Fibroblast of skin of abdomen (primary cell): ENCODE results near the gene CFDP1.
A peak's percentile ranks its signal among the peaks of the same experiment; 100 is the strongest.

Experiments
- DNase-seq: peaks from one replicate; pipeline ENCODE4 v3.0.0-alpha.2; 2013

Gene CFDP1

DNA sequence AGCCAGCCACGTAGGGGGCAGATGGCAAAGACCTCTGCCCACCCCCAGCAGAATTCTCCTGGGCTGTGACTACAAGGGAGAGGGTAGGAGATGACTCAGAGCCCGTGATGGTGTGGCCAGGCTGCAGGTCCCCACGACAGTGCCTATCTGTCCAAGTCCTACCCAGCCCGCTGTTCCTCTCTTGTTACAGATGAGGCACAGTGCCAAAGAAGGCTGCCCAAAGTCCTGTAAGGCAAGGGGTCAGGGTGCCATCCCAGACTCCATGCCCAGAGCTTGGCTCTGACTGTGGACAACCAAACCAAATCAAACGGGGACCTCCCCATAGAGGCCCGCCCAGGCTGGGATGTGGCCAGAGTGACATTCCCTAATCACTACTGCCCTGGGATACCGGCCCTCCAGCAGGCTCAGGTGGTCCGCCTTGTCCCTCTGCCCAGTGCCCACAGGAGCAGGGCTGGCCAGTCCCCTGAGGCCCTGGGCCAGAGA is 169.3 kb downstream of the CFDP1 start:
- DNase-seq = no peak

GRCh38 chr16:75263291-75263962 is 169.9 kb downstream of the CFDP1 start:
- no peak for DNase-seq

DNA sequence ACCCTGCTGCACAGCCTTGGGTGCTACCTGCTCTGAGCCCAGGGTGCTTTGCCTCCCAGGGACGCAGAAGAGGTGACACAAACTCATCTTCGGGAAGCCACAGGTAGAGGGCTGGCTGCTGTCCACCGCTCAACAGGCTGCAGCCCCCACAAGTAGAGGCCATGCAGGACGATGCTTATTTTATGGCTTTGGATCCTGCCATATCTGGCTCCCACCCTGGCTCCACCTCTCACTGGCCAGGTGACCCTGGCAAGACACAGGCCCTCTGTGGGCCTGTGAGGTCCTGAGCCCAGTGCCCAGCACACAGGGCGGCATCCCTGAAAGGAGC is 170.5 kb downstream of the CFDP1 start:
- DNase-seq = no peak

GRCh38 chr16:75262104-75262799 is 171.1 kb downstream of the CFDP1 start:
- no peak for DNase-seq

DNA sequence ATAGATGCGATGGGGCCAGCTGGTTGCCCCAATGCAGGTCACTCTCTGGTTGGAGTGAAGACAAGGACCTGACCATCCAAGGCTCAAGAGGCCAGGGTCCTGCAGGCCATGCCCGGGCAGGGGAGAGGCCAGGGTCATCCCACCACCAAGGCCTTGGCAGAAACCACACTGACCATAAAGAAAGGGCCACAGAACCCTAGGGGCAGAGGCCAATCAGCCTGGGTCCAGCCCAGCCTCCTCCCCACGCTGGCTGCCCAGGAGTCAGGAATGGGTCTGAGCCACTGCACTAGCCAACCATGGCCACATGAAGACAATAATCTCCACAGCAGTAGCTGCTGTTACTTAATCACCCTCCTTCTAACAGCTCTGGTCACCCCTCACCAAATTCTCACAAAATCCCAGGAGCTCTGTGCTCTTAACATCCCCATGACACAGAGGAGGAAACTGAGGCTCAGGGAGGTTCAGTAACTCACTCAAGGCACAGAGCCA is 171.7 kb downstream of the CFDP1 start:
- no peak for DNase-seq

DNA sequence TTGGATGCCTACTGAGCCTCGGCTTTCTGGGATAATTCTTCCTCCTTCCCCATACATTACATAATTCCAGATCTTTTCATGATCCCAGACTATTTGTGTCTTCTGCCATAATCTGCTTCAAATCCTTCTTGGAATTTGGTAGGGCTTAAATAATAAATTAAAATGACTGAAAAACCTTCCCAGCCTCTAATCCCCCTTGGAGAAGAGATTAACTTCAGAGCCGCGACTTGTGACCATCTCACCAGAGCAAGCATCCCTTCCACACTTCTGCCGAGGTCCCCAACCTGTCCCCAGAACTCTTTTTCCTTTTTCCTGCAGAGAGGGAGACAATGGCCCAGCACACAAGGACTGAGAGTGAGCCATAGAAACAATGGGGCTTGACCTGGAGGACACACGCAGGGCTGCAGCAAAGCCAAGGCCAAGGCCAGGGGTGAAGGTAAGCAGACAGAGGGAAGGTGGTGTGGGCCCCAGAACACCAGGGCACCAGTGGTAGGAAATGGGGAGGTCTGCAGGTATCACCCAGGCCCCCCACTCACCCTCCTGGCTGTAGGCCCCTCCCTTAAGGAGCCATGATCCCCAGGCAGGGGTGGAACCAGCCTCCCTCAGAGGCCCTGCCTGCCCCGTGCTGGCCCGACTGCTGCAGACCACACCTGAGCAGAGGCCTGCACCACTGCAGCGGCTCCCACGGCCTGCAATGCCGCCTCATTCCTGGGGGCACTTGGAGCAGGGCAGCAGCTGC is 172.3 kb downstream of the CFDP1 start:
- no peak for DNase-seq

GRCh38 chr16:75258807-75259141 is 174.5 kb downstream of the CFDP1 start:
- DNase-seq = no peak

- DNase-seq = no peak
These were observed 175.2 kb downstream of the CFDP1 start for GRCh38 chr16:75257886-75258806.

GRCh38 chr16:75256696-75257343 is 176.5 kb downstream of the CFDP1 start:
- peak; percentile 32 for DNase-seq

DNA sequence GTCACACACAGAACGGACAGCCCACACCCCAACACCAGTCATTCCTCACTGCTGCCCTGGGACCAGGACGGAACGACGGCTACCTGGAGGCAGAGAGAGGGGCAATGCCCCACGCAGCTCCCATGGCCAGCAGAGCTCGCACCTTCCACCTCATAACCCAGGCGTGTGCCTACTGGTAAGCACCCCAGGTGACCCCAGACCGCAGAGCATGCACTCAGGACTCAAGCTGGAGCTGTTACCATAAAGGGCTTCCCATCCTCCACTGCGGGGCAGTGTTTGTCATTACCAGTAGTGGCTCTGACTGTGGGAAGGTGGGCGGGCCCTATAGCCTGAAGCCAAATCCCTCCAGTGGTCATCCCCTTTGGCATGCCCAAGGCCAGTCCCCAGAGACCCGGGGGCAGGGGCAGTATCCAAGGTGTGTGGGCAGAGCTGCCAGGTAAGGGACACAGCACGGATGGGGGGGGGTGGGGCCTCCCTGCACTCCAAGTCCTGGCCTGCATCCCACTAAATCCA is 177.2 kb downstream of the CFDP1 start:
- DNase-seq = no peak

- DNase-seq = peak; percentile 68
These were observed 178.9 kb downstream of the CFDP1 start for GRCh38 chr16:75254359-75254837.

DNA sequence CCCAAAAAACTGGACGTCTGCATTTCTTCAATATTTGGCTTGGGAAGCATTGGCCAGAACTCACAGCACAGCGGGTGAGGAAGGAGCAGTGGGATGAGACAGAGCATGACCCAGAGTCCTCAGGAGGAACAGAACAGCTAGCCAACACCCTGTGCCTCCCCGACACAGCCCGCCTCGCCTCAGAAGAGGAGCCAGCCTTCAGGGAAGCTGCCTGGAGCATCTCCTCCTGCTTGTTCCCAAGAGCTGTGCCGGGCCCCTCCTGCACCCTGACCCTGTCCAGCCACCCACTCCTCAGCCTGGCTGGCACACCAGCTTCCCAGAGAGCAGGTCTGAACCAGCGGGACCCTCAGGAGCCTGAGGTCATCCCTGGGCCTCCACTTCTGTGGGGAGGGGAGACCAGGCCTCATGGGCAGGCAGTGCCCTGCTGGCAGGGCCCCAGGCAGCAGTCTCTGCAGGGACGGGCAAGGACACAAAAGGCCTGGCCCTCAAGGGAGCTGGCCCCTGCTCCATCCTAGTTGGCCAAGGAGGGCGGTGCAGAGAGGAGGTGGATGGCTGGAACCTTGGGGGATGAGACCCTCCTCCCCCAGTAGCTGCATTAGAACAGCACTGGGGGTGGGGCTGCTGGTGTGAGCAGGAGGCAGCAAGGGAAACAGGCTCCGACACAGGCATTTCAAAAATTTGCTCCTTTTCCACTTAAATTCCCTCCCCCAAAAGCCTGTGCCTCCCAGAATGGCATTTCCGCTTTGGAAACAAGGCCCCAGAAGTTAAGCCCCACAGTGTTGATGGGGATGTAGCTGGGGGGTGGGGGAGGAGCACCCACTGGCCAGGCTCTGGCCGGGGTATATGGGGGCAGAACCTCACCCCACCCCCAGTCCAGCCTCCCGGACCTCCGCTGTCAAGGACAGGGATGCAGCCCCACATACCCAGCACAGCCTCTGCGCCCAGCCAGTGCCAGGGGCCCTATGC is 180.1 kb downstream of the CFDP1 start:
- DNase-seq = peak; percentile 94

DNA sequence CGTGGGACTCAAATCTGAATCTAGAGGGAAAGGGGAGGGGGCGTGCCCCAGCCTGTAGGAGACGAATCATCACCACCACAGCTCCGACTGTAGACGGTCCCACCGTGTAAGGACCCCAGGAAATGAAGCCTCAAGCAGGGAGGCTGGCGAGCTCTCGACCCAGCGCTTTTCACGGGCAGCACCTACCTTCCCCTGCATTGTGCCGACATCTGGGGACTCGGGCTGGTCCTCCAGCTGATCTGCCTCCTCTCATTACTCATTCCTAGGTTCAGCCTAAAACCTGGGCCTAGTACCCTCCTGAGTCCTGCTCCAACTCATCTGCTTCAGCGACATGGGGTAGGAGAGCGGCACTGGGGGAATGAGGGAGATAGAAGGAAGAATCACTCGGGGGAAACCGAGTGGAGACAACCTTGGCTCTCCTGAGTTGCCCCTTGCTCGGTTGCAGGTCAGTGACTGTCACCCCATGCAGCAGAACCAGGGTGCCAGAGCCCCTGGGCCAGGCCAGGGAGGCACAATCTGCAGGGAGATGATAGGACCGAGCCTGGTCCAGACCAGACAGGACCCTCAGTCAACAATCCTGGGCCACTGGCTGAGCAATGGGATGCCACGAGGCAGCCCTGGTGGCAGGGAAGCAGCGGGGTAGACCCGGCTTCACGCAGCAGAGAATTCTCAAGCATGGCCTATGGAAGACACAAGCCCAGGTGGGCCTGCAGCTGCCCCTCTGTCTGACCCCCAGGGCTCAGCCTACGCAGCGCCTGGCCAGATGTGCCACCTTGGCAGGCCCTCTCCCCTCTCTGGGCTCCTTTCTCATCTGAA is 181.0 kb downstream of the CFDP1 start:
- no peak for DNase-seq

DNA sequence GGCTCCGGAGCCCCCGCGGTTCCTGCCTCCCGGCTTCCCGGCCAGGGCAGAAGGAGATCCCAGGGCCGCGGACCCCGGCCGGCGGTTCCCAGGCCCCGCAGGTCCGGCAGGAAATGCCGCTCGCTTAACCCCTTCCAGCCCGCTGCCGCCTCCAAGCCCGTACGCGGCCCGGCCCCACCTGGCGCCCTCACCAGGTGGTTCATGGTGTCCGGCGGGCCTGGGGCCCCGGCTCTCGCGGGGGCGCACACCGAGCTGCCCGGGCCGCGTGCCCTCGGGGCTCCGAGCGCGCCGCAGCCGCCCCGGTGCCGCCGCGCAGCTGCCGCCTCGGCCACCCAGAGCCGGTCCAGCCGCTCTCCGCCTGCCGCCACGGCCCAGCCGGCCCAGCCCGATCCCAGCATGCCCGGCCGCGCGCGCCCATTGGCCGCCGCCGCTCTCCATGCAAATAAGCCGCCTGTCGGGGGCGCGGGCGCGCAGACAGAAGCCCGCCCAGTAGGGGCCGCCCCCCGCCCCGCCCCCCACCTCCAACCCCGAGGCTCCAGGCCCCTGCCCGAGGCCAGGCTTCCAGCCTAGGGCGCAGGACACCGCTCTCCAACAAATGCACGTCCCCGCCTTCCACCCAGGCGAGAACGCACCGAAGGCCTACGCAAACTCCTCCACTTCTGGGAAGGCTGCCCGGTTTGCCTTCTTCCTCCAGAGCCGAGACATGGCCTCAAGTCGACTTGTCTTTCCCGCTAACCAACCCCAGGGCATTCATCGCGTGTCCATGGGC is 181.8 kb downstream of the CFDP1 start, which contains the start of gene BCAR1:
Gene BCAR1, minus strand, starts transcription at position 345 of the 769 bp plus-strand sequence. Its CDS starts 142 bp downstream, at position 203.
- peak; percentile 91 for DNase-seq

DNA sequence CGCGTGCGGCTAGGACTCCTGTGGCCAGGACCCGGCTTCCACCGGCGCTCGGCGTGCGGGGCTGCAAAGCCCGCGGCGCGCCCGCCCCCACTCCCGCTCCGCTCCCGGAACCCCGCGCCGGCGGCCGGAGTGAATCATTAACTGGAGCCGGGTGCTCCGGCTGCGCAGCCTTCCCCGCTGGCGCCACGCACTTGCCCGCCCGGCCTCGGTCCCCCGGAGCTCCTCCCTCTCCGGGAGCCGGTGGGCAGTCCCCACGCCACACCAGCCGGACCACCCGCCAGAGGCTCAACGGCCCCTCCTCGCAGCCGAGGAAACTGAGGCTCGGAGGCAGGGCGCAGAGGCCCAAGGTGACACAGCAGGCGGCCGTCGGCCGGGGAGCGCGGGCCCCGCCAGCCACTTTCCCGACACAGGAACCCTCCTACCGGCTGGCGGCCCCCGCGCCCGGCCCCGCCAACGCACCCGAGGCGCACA is 182.5 kb downstream of the CFDP1 start:
- peak; percentile 29 for DNase-seq

DNA sequence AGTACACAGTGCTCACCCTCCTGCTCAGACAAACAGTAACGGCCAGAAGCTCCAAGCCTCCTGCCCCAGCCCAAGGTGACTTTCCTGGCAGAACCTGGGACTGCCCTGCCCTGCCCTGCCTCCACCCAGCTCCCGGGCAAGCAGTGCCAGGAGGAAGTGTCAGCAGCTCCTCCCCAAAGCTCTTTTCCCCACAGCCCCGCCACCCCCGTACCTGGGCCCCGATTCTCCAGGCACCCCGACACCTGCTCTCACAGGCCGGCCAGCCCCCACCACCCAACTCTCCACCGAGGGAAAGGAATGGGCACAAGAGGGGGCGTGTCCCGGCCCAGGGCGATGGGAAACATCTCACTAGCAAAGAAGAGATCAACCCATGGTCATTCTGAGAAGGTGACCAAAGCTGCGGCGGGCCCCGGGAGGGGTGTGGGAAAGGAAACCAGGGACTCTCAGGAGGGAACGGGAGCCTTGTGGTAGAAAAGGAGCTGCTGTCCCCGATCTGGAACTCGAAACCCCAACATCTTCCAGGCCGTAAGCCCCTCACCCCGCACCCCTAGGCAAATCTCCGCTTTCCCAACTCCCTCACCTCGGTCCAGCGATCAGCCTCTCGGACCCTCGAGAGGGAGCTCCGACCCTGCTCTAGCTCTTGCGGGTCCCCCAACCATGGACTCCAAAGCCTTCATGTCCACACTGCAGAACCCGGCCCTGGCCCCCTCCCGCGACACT is 183.1 kb downstream of the CFDP1 start:
- DNase-seq = no peak

GRCh38 chr16:75249441-75249840 is 183.9 kb downstream of the CFDP1 start:
- no peak for DNase-seq
